Pancreas (tissue), 10 donors: ENCODE measurements around the gene LTBP1. TPM values are rescaled to one million over a fixed set of nuclear protein-coding genes. Genes with fewer than 3 reads are reported as not detected.
A peak's percentile ranks its signal among the peaks of the same experiment; 100 is the strongest.

ENCODE experiments used
- ATAC-seq, 4 donors: fragments of 200-7000 bp; cut with Tn5 transposase; one replicate each; pipeline versions ENCODE4 v1.8.0 to v1.9.1; 2020; ENCODE audit warnings: mild to moderate bottlenecking in 4 of 4, moderate library complexity in 4 of 4
- DNase-seq, 6 donors: peaks; one replicate each; pipeline ENCODE4 v3.0.0-alpha.2; 2020
- FAIRE-seq: peaks from 2 replicates; lab custom pipeline; 2012; peaks lifted over from hg19 to GRCh38; lab: Jason Lieb, UNC
- H3K27ac ChIP-seq, 4 donors: fragments of 200-600 bp; sonication (generic); 1 replicate in 3 of 4; 2 replicates in 1 of 4; pipeline versions ENCODE4 v1.5.0 to v1.8.0; 2020
- H3K27me3 ChIP-seq, 4 donors: fragments of 200-600 bp; one replicate each; pipeline ENCODE4 v1.8.0; 2021
- H3K36me3 ChIP-seq, 3 donors: fragments of 200-600 bp; sonication (generic) in 1 of 3; one replicate each; pipeline versions ENCODE4 v1.5.0 to v1.8.0; 2020 to 2021
- H3K4me1 ChIP-seq, 3 donors: fragments of 200-600 bp; one replicate each; pipeline ENCODE4 v1.8.0; 2021
- H3K4me3 ChIP-seq, 4 donors: fragments of 200-600 bp; sonication (generic) in 2 of 4; one replicate each; pipeline versions ENCODE4 v1.5.0 to v1.8.0; 2020 to 2021
- H3K9me3 ChIP-seq, 4 donors: fragments of 200-600 bp; one replicate each; pipeline ENCODE4 v1.8.0; 2021
- WGBS, 2 donors: extraction: QIAGEN DNeasy Blood & Tissue Kit; methylation state at CpG; one replicate each; pipeline ENCODE4 v1.1.7; 2013; 5-methylcytosine and 5-hydroxymethylcytosine counted together
- intact Hi-C, 3 donors: fragments of 100-400 bp; cut with DNase I; formaldehyde crosslinking; loops; one replicate each; pipeline versions ENCODE4 v1.11.1 to v1.14.2; 2022
- polyA plus RNA-seq, 2 donors: library from polyadenylated mRNA; stranded (reverse); fragments of 200-250 nt; gene quantifications; one replicate each; pipeline ENCODE4 v1.2.3, GENCODE V29; 2013
- total RNA-seq, 6 donors: library from RNA; stranded (reverse); fragmentation: NEBNext Ultra II Directional in 4 of 6; extraction: Animal tissue kit (Norgen Biotek cat#: 25700) in 4 of 6; gene quantifications; one replicate each; pipeline versions ENCODE4 v1.2.1 to v1.2.4, GENCODE V29; 2021 to 2023
- TF ChIP-seq, protein P1 (sequence below), 4 donors: fragments of 200-600 bp; sonication (generic) in 3 of 4; IDR thresholded peaks; one replicate each; pipeline versions ENCODE4 v1.5.0 to v1.8.0; 2021; ENCODE audit warnings: antibody characterized with exemption in 4 of 4
- donor health status: healthy with polysubstance abuse.
- donor health status: DM: no; HTN: no; CAD: no; lungs with moderate emphysema.
- donor health status: DM: no; HTN: no; CAD: no.
- donor health status: control.
- donor health status: control.
- donor health status: Bipolar disorder and iron deficiency.
- donor health status: DM: yes; HTN: yes; CAD: no.
- donor health status: DM: no; HTN: no; CAD: no.
- donor health status: DM: no; HTN: no; CAD: no.
- donor health status: DM: yes; HTN: yes; CAD: no.

The LTBP1 gene
- total and polyA plus RNA-seq, 8 donors, result 0.83 to 21.2 (median 2.6) TPM

DNA sequence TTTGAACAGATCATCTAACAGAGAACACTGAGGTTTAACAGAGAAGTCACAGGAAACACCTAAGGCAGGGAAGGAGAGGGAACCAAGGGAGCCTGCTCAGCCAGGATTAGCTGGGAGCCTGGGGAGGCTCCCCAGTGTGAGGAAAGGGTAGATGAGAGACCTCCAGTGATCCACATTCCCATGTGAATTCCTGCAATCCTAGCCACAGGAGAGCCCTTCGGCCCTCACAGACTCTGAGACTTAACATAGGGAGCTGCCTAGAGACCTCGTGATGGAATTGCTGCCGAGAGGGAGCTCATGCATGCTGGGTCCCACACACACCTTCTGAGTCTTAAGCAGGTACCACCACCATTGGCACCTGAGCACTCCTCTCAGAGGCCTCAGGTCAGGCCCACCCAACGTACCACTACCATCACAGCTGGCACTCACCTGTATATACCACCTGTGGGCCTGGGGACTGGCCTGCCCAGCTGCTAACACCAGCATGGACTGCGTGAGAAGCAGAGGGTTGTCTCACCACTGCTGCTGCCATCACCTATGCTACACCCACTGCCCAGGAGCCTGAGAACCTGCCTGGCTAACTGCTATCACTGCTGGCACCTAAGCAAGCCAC, 303.8 kb downstream of the LTBP1 start:
- no peaks in the 10 kb centered on the region for H3K9me3 ChIP-seq
- intact Hi-C loops, result no loop called here
- TF ChIP-seq, protein P1, sequence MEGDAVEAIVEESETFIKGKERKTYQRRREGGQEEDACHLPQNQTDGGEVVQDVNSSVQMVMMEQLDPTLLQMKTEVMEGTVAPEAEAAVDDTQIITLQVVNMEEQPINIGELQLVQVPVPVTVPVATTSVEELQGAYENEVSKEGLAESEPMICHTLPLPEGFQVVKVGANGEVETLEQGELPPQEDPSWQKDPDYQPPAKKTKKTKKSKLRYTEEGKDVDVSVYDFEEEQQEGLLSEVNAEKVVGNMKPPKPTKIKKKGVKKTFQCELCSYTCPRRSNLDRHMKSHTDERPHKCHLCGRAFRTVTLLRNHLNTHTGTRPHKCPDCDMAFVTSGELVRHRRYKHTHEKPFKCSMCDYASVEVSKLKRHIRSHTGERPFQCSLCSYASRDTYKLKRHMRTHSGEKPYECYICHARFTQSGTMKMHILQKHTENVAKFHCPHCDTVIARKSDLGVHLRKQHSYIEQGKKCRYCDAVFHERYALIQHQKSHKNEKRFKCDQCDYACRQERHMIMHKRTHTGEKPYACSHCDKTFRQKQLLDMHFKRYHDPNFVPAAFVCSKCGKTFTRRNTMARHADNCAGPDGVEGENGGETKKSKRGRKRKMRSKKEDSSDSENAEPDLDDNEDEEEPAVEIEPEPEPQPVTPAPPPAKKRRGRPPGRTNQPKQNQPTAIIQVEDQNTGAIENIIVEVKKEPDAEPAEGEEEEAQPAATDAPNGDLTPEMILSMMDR (IDR thresholded peaks at IDR 0.05), result no peak
- no peak overlapping the region for H3K27ac ChIP-seq
- WGBS, 2 donors, result 88 to 96% methylated on average over 5 of the region's 5 CpGs
- ATAC-seq (no peak), FAIRE-seq (no peak), DNase-seq (peak in 1 of 6 donors; percentile 37)
- H3K27me3 ChIP-seq, result no peaks in the 10 kb centered on the region
- H3K4me1 ChIP-seq, result no peaks in the 10 kb centered on the region
- no peaks in the 10 kb centered on the region for H3K36me3 ChIP-seq
- H3K4me3 ChIP-seq, result no peak overlapping the region

- TF ChIP-seq, protein P1 (IDR thresholded peaks at IDR 0.05), result no peak
- 91 to 95% methylated on average over 6 of the region's 6 CpGs for WGBS, 2 donors
- H3K4me3 ChIP-seq, result no peak overlapping the region
- ATAC-seq (no peak), DNase-seq (no peak), FAIRE-seq (no peak)
- H3K36me3 ChIP-seq, result no peaks in the 10 kb centered on the region
- H3K27me3 ChIP-seq, result no peaks in the 10 kb centered on the region
- intact Hi-C loops, result no loop called here
- no peaks in the 10 kb centered on the region for H3K9me3 ChIP-seq
- no peaks in the 10 kb centered on the region for H3K4me1 ChIP-seq
- H3K27ac ChIP-seq, result no peak overlapping the region
These were observed 309.5 kb downstream of the LTBP1 start for GRCh38 chr2:33256162-33256755.

DNA sequence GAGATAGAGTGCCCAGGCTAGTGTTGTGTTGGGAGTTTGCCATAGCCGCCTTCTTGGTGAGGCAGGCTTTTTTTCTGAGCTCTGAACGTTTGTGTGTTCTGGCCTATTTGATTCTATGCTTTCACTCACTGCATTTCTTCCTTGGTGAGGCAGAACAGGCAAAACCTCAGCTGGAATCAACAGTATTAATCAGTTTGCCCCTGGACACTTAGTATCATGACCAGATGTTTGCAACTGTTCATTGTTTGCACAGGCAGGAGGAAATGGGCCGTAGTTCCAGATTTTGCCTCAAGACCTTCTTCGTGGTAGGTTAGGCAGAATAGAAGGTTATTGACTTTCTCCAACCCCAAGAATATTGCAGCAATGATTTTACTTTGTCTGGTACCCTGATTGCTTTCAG, 311.6 kb downstream of the LTBP1 start:
- H3K27me3 ChIP-seq, result no peaks in the 10 kb centered on the region
- H3K9me3 ChIP-seq, result no peaks in the 10 kb centered on the region
- intact Hi-C loops, result no loop called here
- no peak overlapping the region for H3K27ac ChIP-seq
- DNase-seq (no peak), ATAC-seq (no peak), FAIRE-seq (no peak)
- no peak overlapping the region for H3K4me3 ChIP-seq
- H3K36me3 ChIP-seq, result no peaks in the 10 kb centered on the region
- WGBS, 2 donors, result 64 to 84% methylated on average over 4 of the region's 4 CpGs
- H3K4me1 ChIP-seq, result no peaks in the 10 kb centered on the region
- TF ChIP-seq, protein P1 (IDR thresholded peaks at IDR 0.05), result no peak

DNA sequence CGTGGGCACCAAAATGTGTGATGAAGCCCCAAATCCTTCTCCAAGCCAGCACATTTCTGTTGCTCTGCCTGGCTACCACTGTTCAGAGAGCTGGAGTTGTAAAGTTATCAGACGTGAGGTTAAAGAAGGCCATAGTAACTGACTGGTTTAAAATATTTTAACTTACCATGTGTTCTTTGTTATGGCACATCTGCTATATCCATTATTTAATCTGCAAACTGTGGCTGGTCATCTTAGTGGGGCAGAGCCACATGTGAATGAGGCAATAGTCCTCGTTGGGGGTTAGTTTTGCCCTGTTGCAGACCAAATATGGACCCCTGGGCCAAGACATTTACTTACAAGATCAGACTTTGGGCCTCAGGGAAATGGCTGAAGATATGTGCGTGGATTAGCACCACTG, 315.3 kb downstream of the LTBP1 start:
- FAIRE-seq (no peak), ATAC-seq (no peak), DNase-seq (no peak)
- H3K27me3 ChIP-seq, result no peaks in the 10 kb centered on the region
- no peak overlapping the region for H3K27ac ChIP-seq
- H3K9me3 ChIP-seq, result no peaks in the 10 kb centered on the region
- TF ChIP-seq, protein P1 (IDR thresholded peaks at IDR 0.05), result no peak
- no peaks in the 10 kb centered on the region for H3K36me3 ChIP-seq
- intact Hi-C loops, result no loop called here
- no peaks in the 10 kb centered on the region for H3K4me1 ChIP-seq
- H3K4me3 ChIP-seq, result no peak overlapping the region
- WGBS, 2 donors, result 93 to 96% methylated on average over 4 of the region's 4 CpGs

GRCh38 chr2:33264766-33265165, 318.0 kb downstream of the LTBP1 start:
- intact Hi-C loops, result no loop called here
- FAIRE-seq (no peak), ATAC-seq (no peak), DNase-seq (no peak)
- Histone ChIP-seq H3K27me3 (no peaks in the 10 kb centered on the region), H3K36me3 (no peaks in the 10 kb centered on the region), H3K4me3 (no peak overlapping the region), H3K9me3 (no peaks in the 10 kb centered on the region), H3K4me1 (no peaks in the 10 kb centered on the region), H3K27ac (no peak overlapping the region)
- 86 to 94% methylated on average over 3 of the region's 3 CpGs for WGBS, 2 donors
- TF ChIP-seq, protein P1 (IDR thresholded peaks at IDR 0.05), result no peak
